Erythroblast (primary cell): ENCODE results near the gene ADAM22.

Experiments
- GATA1 ChIP-seq: IDR thresholded peaks from 2 replicates; pipeline ENCODE4 v1.6.1; 2011; ENCODE audit warnings: low read depth, mild to moderate bottlenecking, control low read depth, low read length, moderate library complexity
- POLR2A ChIP-seq: IDR thresholded peaks from 2 replicates; pipeline ENCODE4 v1.6.1; 2011; ENCODE audit warnings: mild to moderate bottlenecking, low read length

DNA sequence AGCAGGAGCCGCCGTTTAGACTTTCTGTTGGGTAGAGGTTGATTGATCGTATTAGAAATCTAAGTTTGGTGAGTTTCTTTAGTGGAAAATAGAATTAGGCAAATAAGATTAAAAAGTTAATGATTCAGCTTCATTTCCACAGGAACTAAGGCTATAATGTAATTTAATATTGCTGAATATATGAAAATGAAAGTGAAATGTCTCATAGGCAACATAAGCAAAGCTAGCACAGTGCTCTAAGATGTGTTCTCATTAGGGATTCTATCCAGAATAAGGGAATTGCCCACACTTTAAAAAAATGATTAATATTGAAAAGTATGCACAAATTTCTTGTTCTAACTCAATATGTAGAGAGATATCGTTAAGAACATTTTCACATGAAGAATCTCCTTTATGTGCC, 238.8 kb downstream of the ADAM22 start:
- TF ChIP-seq POLR2A (no peak), GATA1 (no peak)
